GM21390 (cell line): ENCODE data around the gene SERTAD4.

Experiments used
- ATAC-seq: cut with Tn5 transposase; IDR thresholded peaks from one replicate; pipeline ENCODE4 v1.9.1; 2021; ENCODE audit not compliant: unreplicated experiment

The SERTAD4 gene

GRCh38 chr1:210231846-210232510 is 618 bp upstream of the SERTAD4 start:
- no peak for ATAC-seq

GRCh38 chr1:210233216-210233494 is 559 bp downstream of the SERTAD4 start:
- no peak for ATAC-seq

GRCh38 chr1:210233495-210234328 is 1.1 kb downstream of the SERTAD4 start:
- ATAC-seq = no peak

GRCh38 chr1:210234329-210234757 is 1.7 kb downstream of the SERTAD4 start:
- ATAC-seq = no peak

- ATAC-seq = no peak
Observed at GRCh38 chr1:210235363-210236053, 2.9 kb downstream of the SERTAD4 start.

GRCh38 chr1:210236386-210236839 is 3.8 kb downstream of the SERTAD4 start:
- ATAC-seq = no peak

GRCh38 chr1:210236840-210237409 is 4.3 kb downstream of the SERTAD4 start:
- ATAC-seq = no peak

- no peak for ATAC-seq
Observed at GRCh38 chr1:210237479-210237878, 4.9 kb downstream of the SERTAD4 start.

GRCh38 chr1:210237981-210238380 is 5.4 kb downstream of the SERTAD4 start:
- no peak for ATAC-seq

- no peak for ATAC-seq
Observed at GRCh38 chr1:210239349-210240111, 6.9 kb downstream of the SERTAD4 start.

GRCh38 chr1:210241121-210241520 is 8.5 kb downstream of the SERTAD4 start:
- ATAC-seq = no peak

GRCh38 chr1:210244746-210245367 is 12.3 kb downstream of the SERTAD4 start:
- ATAC-seq = no peak

- peak; percentile 61 for ATAC-seq
Observed at GRCh38 chr1:210246447-210246846, 13.9 kb downstream of the SERTAD4 start.

GRCh38 chr1:210248341-210248740 is 15.7 kb downstream of the SERTAD4 start:
- ATAC-seq = no peak

GRCh38 chr1:210250665-210250997 is 18.0 kb downstream of the SERTAD4 start:
- ATAC-seq = no peak

- ATAC-seq = no peak
Observed at GRCh38 chr1:210250998-210251679, 18.5 kb downstream of the SERTAD4 start.

- no peak for ATAC-seq
Observed at GRCh38 chr1:210251680-210252490, 19.3 kb downstream of the SERTAD4 start.

GRCh38 chr1:210252621-210253051 is 20.0 kb downstream of the SERTAD4 start:
- no peak for ATAC-seq

GRCh38 chr1:210254298-210254697 is 21.7 kb downstream of the SERTAD4 start:
- no peak for ATAC-seq
